ENCODE data around the gene PUM2. TPM values are rescaled to one million over a fixed set of nuclear protein-coding genes. Genes with fewer than 3 reads are reported as not detected.
"Not testable (repeated sequence)": the region's sequence is repeated elsewhere in the genome, so short reads cannot be mapped to it uniquely, and the experiment has no call there.

PUM2 gene
- total and polyA plus RNA-seq, 11 donors = 18.6 to 75.4 (median 58.5) TPM

GRCh38 chr2:20235655-20236305, 114.9 kb downstream of the PUM2 start:
- peaks cover 0 to 6% (median 0%) of the 10 kb centered on the region in 12 donors for H3K9me3 ChIP-seq
- no peak overlapping the region for H3K27ac ChIP-seq
- WGBS, 4 donors = 81 to 86% (median 84%) methylated on average over 10 of the region's 10 CpGs
- TF ChIP-seq CTCF (IDR thresholded peaks at IDR 0.05) (no peak), POLR2A (IDR thresholded peaks at IDR 0.05) (no peak)
- peaks cover 0 to 6% (median 0%) of the 10 kb centered on the region in 9 donors for H3K27me3 ChIP-seq
- intact Hi-C loops (cut with DNase I) = no loop called here
- H3K4me1 ChIP-seq = no peaks in the 10 kb centered on the region
- DNase-seq = peak in 1 of 5 donors; percentile 19
- H3K4me3 ChIP-seq = no peak overlapping the region
- ATAC-seq = no peak
- no peaks in the 10 kb centered on the region for H3K36me3 ChIP-seq

- H3K27me3 ChIP-seq; H3K27ac ChIP-seq; H3K4me3 ChIP-seq; intact Hi-C loops (cut with DNase I); ATAC-seq; H3K9me3 ChIP-seq; H3K36me3 ChIP-seq; H3K4me1 ChIP-seq; DNase-seq: not testable (repeated sequence)
- WGBS, 4 donors = 62 to 77% (median 73%) methylated on average over 2 of the region's 2 CpGs
Measured at GRCh38 chr2:20234597-20234996, 116.0 kb downstream of the PUM2 start.

GRCh38 chr2:20232837-20233207, 117.8 kb downstream of the PUM2 start:
- no peak for TF ChIP-seq CTCF (IDR thresholded peaks at IDR 0.05)
- no peak for TF ChIP-seq POLR2A (IDR thresholded peaks at IDR 0.05)
- no peak for ATAC-seq
- Histone ChIP-seq H3K27ac (no peak overlapping the region), H3K4me1 (no peaks in the 10 kb centered on the region), H3K36me3 (no peaks in the 10 kb centered on the region), H3K9me3 (peaks cover 0 to under 1% (median 0%) of the 10 kb centered on the region in 12 donors), H3K4me3 (no peak overlapping the region), H3K27me3 (peaks cover 0 to 11% (median 0%) of the 10 kb centered on the region in 9 donors)
- intact Hi-C loops (cut with DNase I) = no loop called here
- WGBS, 4 donors = 95 to 98% (median 96%) methylated on average over 5 of the region's 5 CpGs
- peak in 1 of 5 donors; percentile 2 for DNase-seq

- no peak overlapping the region for H3K4me3 ChIP-seq
- ATAC-seq (peak in 1 of 4 donors; percentile 29), DNase-seq (peak in 2 of 5 donors; percentile 10 to 39)
- 66 to 77% (median 76%) methylated on average over 4 to 6 of the region's 6 CpGs for WGBS, 4 donors
- no peaks in the 10 kb centered on the region for H3K9me3 ChIP-seq
- TF ChIP-seq CTCF (IDR thresholded peaks at IDR 0.05) = no peak
- no peak for TF ChIP-seq POLR2A (IDR thresholded peaks at IDR 0.05)
- no peaks in the 10 kb centered on the region for H3K36me3 ChIP-seq
- H3K27me3 ChIP-seq = peaks cover 0 to 22% (median 4%) of the 10 kb centered on the region in 9 donors
- intact Hi-C loops (cut with DNase I) = no loop called here
- H3K4me1 ChIP-seq = no peaks in the 10 kb centered on the region
- no peak overlapping the region for H3K27ac ChIP-seq
Measured at GRCh38 chr2:20231598-20232026, 119.0 kb downstream of the PUM2 start.

- DNase-seq = peak in 1 of 5 donors; percentile 5
- ATAC-seq = no peak
- intact Hi-C loops (cut with DNase I) = no loop called here
Measured at GRCh38 chr2:20231159-20231558, 119.5 kb downstream of the PUM2 start.

More at GRCh38 chr2:20231159-20231558, 119.5 kb downstream of the PUM2 start:
- H3K27ac ChIP-seq = no peak overlapping the region
- H3K4me3 ChIP-seq = no peak overlapping the region
- no peaks in the 10 kb centered on the region for H3K4me1 ChIP-seq
- WGBS, 4 donors = 72 to 83% (median 80%) methylated on average over 6 of the region's 6 CpGs
- H3K36me3 ChIP-seq = no peaks in the 10 kb centered on the region
- H3K27me3 ChIP-seq = peaks cover 0 to 27% (median 4%) of the 10 kb centered on the region in 9 donors
- no peak for TF ChIP-seq CTCF (IDR thresholded peaks at IDR 0.05)
- TF ChIP-seq POLR2A (IDR thresholded peaks at IDR 0.05) = no peak
- H3K9me3 ChIP-seq = no peaks in the 10 kb centered on the region
